Ectodermal cell (in vitro differentiated cells): Measurements from ENCODE around the gene ANKMY2.

ENCODE experiments used
- H3K27ac ChIP-seq: 2 replicates; pipeline ENCODE4 v1.7.0; 2013; ENCODE audit warnings: mild to moderate bottlenecking, low read depth, low read length; ENCODE audit not compliant: insufficient read depth, poor library complexity, severe bottlenecking
- H3K27me3 ChIP-seq: 2 replicates; pipeline ENCODE4 v1.7.0; 2013; ENCODE audit warnings: mild to moderate bottlenecking, low read length; ENCODE audit not compliant: insufficient read depth, control insufficient read depth, poor library complexity, severe bottlenecking
- H3K36me3 ChIP-seq: one replicate; pipeline ENCODE4 v1.7.0; 2013; ENCODE audit warnings: low read length; ENCODE audit not compliant: control insufficient read depth, insufficient read depth
- H3K4me1 ChIP-seq: one replicate; pipeline ENCODE4 v1.7.0; 2013; ENCODE audit warnings: low read length; ENCODE audit not compliant: control insufficient read depth, insufficient read depth
- H3K4me3 ChIP-seq: 2 replicates; pipeline ENCODE4 v1.7.0; 2013; ENCODE audit warnings: low read depth, low read length, control low read depth; ENCODE audit not compliant: insufficient read depth
- H3K9me3 ChIP-seq: 2 replicates; pipeline ENCODE4 v1.7.0; 2013; ENCODE audit warnings: mild to moderate bottlenecking, low read length, moderate library complexity; ENCODE audit not compliant: control insufficient read depth
- WGBS, 2 experiments: methylation state at CpG; one replicate each; pipeline ENCODE4 v1.1.7; 2013; ENCODE audit warnings: missing lambda C conversion rate in 2 of 2; 5-methylcytosine and 5-hydroxymethylcytosine counted together

ANKMY2 gene

GRCh38 chr7:16586081-16586874 lies 59.3 kb downstream of the ANKMY2 start:
- no peaks in the 10 kb centered on the region for H3K27me3 ChIP-seq
- 96% methylated on average over 41 of the region's 42 CpGs for WGBS, 2 experiments

GRCh38 chr7:16585540-16585939 lies 60.0 kb downstream of the ANKMY2 start:
- Histone ChIP-seq H3K4me3 (no peak overlapping the region), H3K36me3 (no peaks in the 10 kb centered on the region), H3K27me3 (no peaks in the 10 kb centered on the region), H3K9me3 (no peaks in the 10 kb centered on the region), H3K4me1 (no peaks in the 10 kb centered on the region), H3K27ac (no peak overlapping the region)
- 95% methylated on average over 17 of the region's 17 CpGs for whole genome bisulfite sequencing, 2 experiments

More at GRCh38 chr7:16586081-16586874, 59.3 kb downstream of the ANKMY2 start:
- no peak overlapping the region for H3K27ac ChIP-seq
- H3K4me1 ChIP-seq = no peaks in the 10 kb centered on the region
- no peaks in the 10 kb centered on the region for H3K36me3 ChIP-seq
- H3K9me3 ChIP-seq = no peaks in the 10 kb centered on the region
- H3K4me3 ChIP-seq = no peak overlapping the region

DNA sequence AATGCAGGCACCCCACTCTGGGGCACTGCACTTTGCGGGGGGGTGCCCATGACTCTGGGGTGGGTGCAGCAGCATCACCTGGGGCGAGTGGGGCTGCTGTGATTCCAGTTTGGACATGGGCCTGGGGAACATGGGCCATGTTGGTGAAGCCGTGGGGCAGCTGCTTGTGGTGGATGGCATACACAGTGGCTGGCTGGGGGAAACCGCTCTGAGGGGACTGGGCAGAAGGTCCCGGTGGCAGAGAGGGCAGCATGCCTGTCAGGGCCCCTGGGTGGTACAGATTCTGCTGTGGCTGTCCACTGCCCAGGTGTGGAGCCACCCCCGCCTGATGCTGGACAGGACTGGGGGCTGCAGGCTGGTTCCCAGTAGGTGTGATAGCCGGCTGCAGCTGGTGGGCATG lies 61.7 kb downstream of the ANKMY2 start:
- no peaks in the 10 kb centered on the region for H3K36me3 ChIP-seq
- no peaks in the 10 kb centered on the region for H3K9me3 ChIP-seq
- no peak overlapping the region for H3K4me3 ChIP-seq
- H3K27ac ChIP-seq = no peak overlapping the region
- WGBS, 2 experiments = 94 to 95% methylated on average over 7 of the region's 7 CpGs
- no peaks in the 10 kb centered on the region for H3K4me1 ChIP-seq
- H3K27me3 ChIP-seq = no peaks in the 10 kb centered on the region

DNA sequence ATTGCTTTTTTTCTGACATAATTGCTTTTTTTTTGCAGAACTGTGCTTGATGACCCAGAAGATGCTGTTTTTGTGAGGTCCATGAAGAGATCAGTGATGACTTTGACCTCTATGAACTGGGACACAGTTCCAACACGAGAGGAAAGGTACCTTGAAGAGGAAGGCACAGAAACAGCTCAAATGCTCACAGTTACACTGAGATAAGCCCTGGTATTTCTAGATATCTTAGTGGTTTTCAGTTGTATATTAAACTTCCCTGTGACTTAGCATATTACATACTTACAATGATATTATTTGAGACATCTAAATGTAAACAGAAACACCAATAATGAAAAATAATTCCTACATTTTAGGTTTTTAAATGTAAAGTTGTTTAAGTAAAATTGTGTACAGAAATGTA lies 64.3 kb downstream of the ANKMY2 start:
- Histone ChIP-seq H3K9me3 (no peaks in the 10 kb centered on the region), H3K27me3 (no peaks in the 10 kb centered on the region), H3K27ac (no peak overlapping the region), H3K36me3 (no peaks in the 10 kb centered on the region), H3K4me3 (no peak overlapping the region), H3K4me1 (no peaks in the 10 kb centered on the region)
- 69 to 91% methylated on average over 1 of the region's 1 CpG for WGBS, 2 experiments

DNA sequence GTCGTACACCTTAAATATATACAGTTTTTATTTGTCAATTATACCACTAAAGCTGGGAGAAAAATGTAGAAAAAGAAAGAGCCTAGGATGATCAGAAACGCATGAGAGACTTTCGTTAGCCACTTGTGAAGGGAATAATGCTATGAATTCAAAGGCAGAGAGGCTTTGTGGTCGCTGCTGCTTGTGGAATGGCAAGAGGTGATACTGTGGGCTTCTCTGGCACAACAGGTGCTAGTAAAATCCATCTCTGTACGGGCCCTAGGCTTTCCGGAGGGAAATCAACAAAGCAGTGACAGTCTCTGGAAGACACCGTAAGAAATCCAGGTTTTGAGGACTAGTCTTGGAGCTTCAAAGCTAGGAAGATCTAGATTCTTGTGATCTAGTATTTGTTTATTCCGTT lies 66.3 kb downstream of the ANKMY2 start:
- no peaks in the 10 kb centered on the region for H3K27me3 ChIP-seq

GRCh38 chr7:16571941-16572340 lies 73.6 kb downstream of the ANKMY2 start:
- H3K4me3 ChIP-seq = no peak overlapping the region
- H3K36me3 ChIP-seq = no peaks in the 10 kb centered on the region
- no peak overlapping the region for H3K27ac ChIP-seq
- 80 to 86% methylated on average over 4 of the region's 4 CpGs for WGBS, 2 experiments
- H3K9me3 ChIP-seq = no peaks in the 10 kb centered on the region
- no peaks in the 10 kb centered on the region for H3K4me1 ChIP-seq
- H3K27me3 ChIP-seq = no peaks in the 10 kb centered on the region

More for the DNA sequence above, 66.3 kb downstream of the ANKMY2 start:
- H3K9me3 ChIP-seq = no peaks in the 10 kb centered on the region
- no peak overlapping the region for H3K27ac ChIP-seq
- WGBS, 2 experiments = 85 to 88% methylated on average over 7 of the region's 8 CpGs
- no peaks in the 10 kb centered on the region for H3K36me3 ChIP-seq
- H3K4me1 ChIP-seq = no peaks in the 10 kb centered on the region
- H3K4me3 ChIP-seq = no peak overlapping the region

DNA sequence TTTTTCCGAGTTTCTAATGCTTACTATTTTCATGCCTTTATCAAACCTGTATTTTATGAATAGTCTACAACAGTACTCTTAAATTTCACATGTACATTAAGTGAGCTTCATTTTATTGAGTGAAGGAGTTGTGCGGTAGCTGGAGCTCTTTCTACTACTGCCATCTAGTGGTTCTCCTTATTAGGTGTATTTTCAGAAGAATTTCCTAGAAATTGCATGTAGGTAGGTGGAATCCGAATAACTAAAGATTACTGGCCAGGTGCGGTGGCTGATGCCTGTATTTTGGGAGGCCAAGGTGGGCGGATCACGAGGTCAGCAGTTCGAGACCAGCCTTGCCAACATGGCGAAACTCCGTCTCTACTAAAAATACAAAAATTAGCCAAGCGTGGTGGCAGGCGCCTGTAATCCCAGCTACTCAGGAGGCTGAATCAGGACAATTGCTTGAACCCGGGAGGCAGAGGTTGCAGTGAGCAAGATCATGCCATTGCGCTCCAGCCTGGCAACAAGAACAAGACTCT lies 80.6 kb downstream of the ANKMY2 start:
- H3K9me3 ChIP-seq = no peaks in the 10 kb centered on the region
- H3K36me3 ChIP-seq = no peaks in the 10 kb centered on the region
- H3K4me3 ChIP-seq = no peak overlapping the region
- H3K27me3 ChIP-seq = no peaks in the 10 kb centered on the region
- H3K27ac ChIP-seq = no peak overlapping the region
- 41 to 42% methylated on average over 13 of the region's 13 CpGs for WGBS, 2 experiments
- H3K4me1 ChIP-seq = no peaks in the 10 kb centered on the region

GRCh38 chr7:16564023-16564380 lies 81.6 kb downstream of the ANKMY2 start:
- Histone ChIP-seq H3K36me3 (no peaks in the 10 kb centered on the region), H3K4me1 (no peaks in the 10 kb centered on the region), H3K9me3 (no peaks in the 10 kb centered on the region), H3K4me3 (no peak overlapping the region), H3K27ac (no peak overlapping the region), H3K27me3 (no peaks in the 10 kb centered on the region)
- WGBS, 2 experiments = 90 to 92% methylated on average over 3 to 4 of the region's 4 CpGs

DNA sequence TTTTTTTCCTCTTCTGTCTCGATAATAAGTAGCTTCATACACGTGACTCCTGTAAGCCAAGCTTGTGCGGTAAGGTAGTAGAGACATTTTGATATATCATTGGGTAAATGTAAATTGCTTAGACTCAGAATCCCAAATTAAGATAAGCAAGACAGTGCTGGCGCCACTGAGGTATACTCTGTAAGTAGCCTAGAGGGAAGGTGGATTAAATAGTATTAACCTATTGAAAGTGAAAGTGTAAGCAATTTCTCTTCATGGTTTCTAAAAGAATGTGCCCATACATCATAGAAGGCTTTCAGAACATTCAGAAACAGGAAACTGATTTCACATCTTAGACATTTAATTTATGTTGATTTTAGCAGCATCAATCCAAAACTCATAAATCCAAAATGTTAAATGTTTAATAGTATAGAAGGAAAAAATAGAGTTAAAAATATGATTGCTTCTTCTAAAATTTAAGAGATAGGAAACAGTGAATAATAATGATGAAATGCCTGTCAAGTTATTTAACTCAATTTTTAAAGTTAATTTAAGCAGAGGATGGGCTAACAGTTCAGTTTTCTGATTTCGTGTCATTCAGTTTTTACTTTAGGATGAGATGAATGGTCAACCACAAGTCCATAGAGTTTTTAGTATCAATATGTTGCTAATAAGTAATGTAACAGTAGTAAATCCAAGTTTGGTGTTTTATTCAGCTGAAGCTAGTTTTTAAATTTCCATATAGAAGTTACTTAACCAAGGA lies 82.1 kb downstream of the ANKMY2 start:
- Histone ChIP-seq H3K4me1 (no peaks in the 10 kb centered on the region), H3K9me3 (no peaks in the 10 kb centered on the region), H3K4me3 (no peak overlapping the region), H3K27ac (no peak overlapping the region), H3K36me3 (no peaks in the 10 kb centered on the region), H3K27me3 (no peaks in the 10 kb centered on the region)
- 83 to 89% methylated on average over 3 to 5 of the region's 5 CpGs for WGBS, 2 experiments

DNA sequence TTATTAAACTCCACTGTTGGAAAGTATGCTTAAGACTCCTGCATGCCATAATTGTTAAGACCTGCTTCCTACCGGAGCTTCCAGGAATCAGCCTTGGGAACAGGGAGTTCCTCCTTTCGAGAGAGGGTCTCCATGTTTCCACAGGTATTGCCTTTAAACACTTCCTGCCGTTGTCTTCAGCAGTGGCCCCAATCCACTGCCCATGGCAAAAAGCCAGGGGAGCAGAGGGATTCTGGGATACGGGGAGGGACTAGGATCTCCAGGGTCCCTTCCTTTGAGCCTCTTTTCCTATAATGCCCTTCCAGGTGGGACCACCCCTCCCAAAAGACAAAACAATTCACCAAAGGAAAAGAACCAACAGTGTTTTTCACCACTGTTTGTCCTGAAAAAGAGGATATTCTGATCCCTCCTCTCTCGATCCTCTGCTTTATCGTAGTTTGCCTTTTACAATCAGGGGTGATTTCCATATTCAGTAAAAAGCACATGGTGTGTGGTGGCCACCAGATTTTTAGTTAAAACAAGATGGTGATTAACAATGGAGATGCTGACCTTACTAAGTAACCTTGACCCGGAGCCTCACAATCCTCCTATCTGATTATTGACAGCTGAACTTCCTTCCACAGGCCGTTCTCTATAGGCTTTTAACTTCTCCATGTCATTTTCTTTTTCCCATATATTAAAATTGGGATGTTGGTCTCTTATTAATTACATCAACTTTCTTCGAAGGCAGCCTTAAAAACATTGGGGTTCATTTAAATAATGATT lies 82.9 kb downstream of the ANKMY2 start:
- no peak overlapping the region for H3K27ac ChIP-seq
- H3K9me3 ChIP-seq = no peaks in the 10 kb centered on the region
- H3K4me1 ChIP-seq = no peaks in the 10 kb centered on the region
- no peak overlapping the region for H3K4me3 ChIP-seq
- no peaks in the 10 kb centered on the region for H3K27me3 ChIP-seq
- WGBS, 2 experiments = 93 to 96% methylated on average over 8 of the region's 9 CpGs
- no peaks in the 10 kb centered on the region for H3K36me3 ChIP-seq
